Suprapubic skin (tissue), 4 donors: ENCODE measurements around the gene PI4K2A. TPM values are rescaled to one million over a fixed set of nuclear protein-coding genes. Genes with fewer than 3 reads are reported as not detected.

Experiments used
- DNase-seq, 2 donors: peaks; one replicate each; pipeline ENCODE4 v3.0.0-alpha.2; 2019; ENCODE audit warnings: low spot score in 2 of 2
- H3K27ac ChIP-seq: fragments of 200-600 bp; sonication (generic); one replicate; pipeline ENCODE4 v1.5.1; 2019
- H3K27me3 ChIP-seq: fragments of 200-600 bp; sonication (generic); one replicate; pipeline ENCODE4 v1.5.1; 2019
- H3K36me3 ChIP-seq: fragments of 200-600 bp; sonication (generic); one replicate; pipeline ENCODE4 v1.5.1; 2019
- H3K4me1 ChIP-seq: fragments of 200-600 bp; sonication (generic); one replicate; pipeline ENCODE4 v1.5.1; 2019
- H3K4me3 ChIP-seq: fragments of 200-600 bp; sonication (generic); one replicate; pipeline ENCODE4 v1.5.1; 2019; ENCODE audit warnings: mild to moderate bottlenecking
- H3K9me3 ChIP-seq: fragments of 200-600 bp; sonication (generic); one replicate; pipeline ENCODE4 v1.5.1; 2019
- EP300 ChIP-seq: sonication (generic); formaldehyde crosslinking; IDR thresholded peaks from one replicate; pipeline ENCODE4 v1.6.1; 2017; ENCODE audit warnings: antibody characterized with exemption
- POLR2A ChIP-seq, 2 donors: fragments of 450-650 bp; IDR thresholded peaks; one replicate each; pipeline ENCODE4 v1.6.1; 2017; ENCODE audit warnings: antibody characterized with exemption in 2 of 2, mild to moderate bottlenecking in 2 of 2, moderate library complexity in 2 of 2
- POLR2AphosphoS5 ChIP-seq, 3 donors: sonication (generic); formaldehyde crosslinking; IDR thresholded peaks; one replicate each; pipeline ENCODE4 v1.6.1; 2017; ENCODE audit warnings: antibody characterized with exemption in 3 of 3
- WGBS: methylation state at CpG from one replicate; pipeline ENCODE4 v1.1.5; 2018; 5-methylcytosine and 5-hydroxymethylcytosine counted together
- total RNA-seq, 4 donors: library from RNA; depleted of rRNA; stranded (reverse); fragments of >200 nt; gene quantifications; one replicate each; pipeline ENCODE4 v1.1.0, GENCODE V29; 2016
- TF ChIP-seq, protein P1 (sequence below), 2 donors: fragments of 200-600 bp in 1 of 2; fragments of 450-650 bp in 1 of 2; sonication (generic) in 1 of 2; IDR thresholded peaks; one replicate each; pipeline ENCODE4 v1.5.1; 2016 to 2019; ENCODE audit warnings: antibody characterized with exemption in 2 of 2, mild to moderate bottlenecking in 1 of 2, moderate library complexity in 1 of 2

Gene PI4K2A
- total RNA-seq, 4 donors from 2014 or later, result 13.2 to 24.0 (median 20.9) TPM

- no peak for DNase-seq
- 84% methylated on average over 2 of the region's 2 CpGs for WGBS
- Histone ChIP-seq H3K4me3 (no peak overlapping the region), H3K4me1 (peaks cover 24% of the 10 kb centered on the region), H3K27ac (no peak overlapping the region), H3K9me3 (no peaks in the 10 kb centered on the region), H3K27me3 (no peaks in the 10 kb centered on the region), H3K36me3 (no peaks in the 10 kb centered on the region)
- TF ChIP-seq EP300 (no peak), POLR2A (IDR thresholded peaks at IDR 0.05) (no peak), POLR2AphosphoS5 (IDR thresholded peaks at IDR 0.05) (no peak)
- TF ChIP-seq, protein P1, sequence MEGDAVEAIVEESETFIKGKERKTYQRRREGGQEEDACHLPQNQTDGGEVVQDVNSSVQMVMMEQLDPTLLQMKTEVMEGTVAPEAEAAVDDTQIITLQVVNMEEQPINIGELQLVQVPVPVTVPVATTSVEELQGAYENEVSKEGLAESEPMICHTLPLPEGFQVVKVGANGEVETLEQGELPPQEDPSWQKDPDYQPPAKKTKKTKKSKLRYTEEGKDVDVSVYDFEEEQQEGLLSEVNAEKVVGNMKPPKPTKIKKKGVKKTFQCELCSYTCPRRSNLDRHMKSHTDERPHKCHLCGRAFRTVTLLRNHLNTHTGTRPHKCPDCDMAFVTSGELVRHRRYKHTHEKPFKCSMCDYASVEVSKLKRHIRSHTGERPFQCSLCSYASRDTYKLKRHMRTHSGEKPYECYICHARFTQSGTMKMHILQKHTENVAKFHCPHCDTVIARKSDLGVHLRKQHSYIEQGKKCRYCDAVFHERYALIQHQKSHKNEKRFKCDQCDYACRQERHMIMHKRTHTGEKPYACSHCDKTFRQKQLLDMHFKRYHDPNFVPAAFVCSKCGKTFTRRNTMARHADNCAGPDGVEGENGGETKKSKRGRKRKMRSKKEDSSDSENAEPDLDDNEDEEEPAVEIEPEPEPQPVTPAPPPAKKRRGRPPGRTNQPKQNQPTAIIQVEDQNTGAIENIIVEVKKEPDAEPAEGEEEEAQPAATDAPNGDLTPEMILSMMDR (IDR thresholded peaks at IDR 0.05), result no peak
These were observed 42.7 kb upstream of the PI4K2A start for GRCh38 chr10:97597778-97598177.

GRCh38 chr10:97598407-97599271, 41.8 kb upstream of the PI4K2A start:
- H3K9me3 ChIP-seq, result no peaks in the 10 kb centered on the region
- peaks cover 22% of the 10 kb centered on the region for H3K4me1 ChIP-seq
- H3K36me3 ChIP-seq, result no peaks in the 10 kb centered on the region
- 67% methylated on average over 12 of the region's 19 CpGs for WGBS
- H3K4me3 ChIP-seq, result no peak overlapping the region
- DNase-seq, result no peak
- H3K27me3 ChIP-seq, result no peaks in the 10 kb centered on the region
- TF ChIP-seq EP300 (no peak), POLR2A (IDR thresholded peaks at IDR 0.05) (no peak), POLR2AphosphoS5 (IDR thresholded peaks at IDR 0.05) (no peak)
- TF ChIP-seq, protein P1 (IDR thresholded peaks at IDR 0.05), result no peak
- no peak overlapping the region for H3K27ac ChIP-seq

DNA sequence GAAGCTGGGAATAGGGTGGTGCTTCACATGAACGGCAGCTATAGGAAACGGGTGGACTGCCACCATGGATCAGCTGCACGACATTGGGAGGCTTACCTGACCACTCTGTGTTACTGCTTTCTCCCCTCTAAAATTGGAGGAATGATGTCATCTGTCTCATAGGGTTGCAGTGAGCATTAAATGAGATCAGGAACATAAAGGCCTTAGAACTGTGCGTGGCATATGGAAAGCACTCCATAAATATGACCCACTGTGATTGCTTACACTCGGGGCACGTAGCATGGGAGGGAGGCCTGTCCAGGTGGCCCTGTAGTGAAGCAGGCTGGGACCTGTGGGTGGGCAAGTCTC, 41.2 kb upstream of the PI4K2A start:
- DNase-seq, result no peak
- Histone ChIP-seq H3K9me3 (no peaks in the 10 kb centered on the region), H3K4me3 (no peak overlapping the region), H3K4me1 (peaks cover 19% of the 10 kb centered on the region), H3K36me3 (no peaks in the 10 kb centered on the region), H3K27me3 (no peaks in the 10 kb centered on the region), H3K27ac (no peak overlapping the region)
- 86% methylated on average over 6 of the region's 6 CpGs for WGBS
- TF ChIP-seq POLR2A (IDR thresholded peaks at IDR 0.05) (no peak), EP300 (no peak), POLR2AphosphoS5 (IDR thresholded peaks at IDR 0.05) (no peak)
- TF ChIP-seq, protein P1 (IDR thresholded peaks at IDR 0.05), result no peak

GRCh38 chr10:97600616-97601015, 39.9 kb upstream of the PI4K2A start:
- Histone ChIP-seq H3K4me1 (peaks cover 15% of the 10 kb centered on the region), H3K4me3 (no peak overlapping the region), H3K27me3 (no peaks in the 10 kb centered on the region), H3K36me3 (no peaks in the 10 kb centered on the region), H3K9me3 (no peaks in the 10 kb centered on the region), H3K27ac (no peak overlapping the region)
- TF ChIP-seq EP300 (no peak), POLR2AphosphoS5 (IDR thresholded peaks at IDR 0.05) (no peak), POLR2A (IDR thresholded peaks at IDR 0.05) (no peak)
- TF ChIP-seq, protein P1 (IDR thresholded peaks at IDR 0.05), result no peak
- no peak for DNase-seq
- 89% methylated on average over 1 of the region's 1 CpG for WGBS

DNA sequence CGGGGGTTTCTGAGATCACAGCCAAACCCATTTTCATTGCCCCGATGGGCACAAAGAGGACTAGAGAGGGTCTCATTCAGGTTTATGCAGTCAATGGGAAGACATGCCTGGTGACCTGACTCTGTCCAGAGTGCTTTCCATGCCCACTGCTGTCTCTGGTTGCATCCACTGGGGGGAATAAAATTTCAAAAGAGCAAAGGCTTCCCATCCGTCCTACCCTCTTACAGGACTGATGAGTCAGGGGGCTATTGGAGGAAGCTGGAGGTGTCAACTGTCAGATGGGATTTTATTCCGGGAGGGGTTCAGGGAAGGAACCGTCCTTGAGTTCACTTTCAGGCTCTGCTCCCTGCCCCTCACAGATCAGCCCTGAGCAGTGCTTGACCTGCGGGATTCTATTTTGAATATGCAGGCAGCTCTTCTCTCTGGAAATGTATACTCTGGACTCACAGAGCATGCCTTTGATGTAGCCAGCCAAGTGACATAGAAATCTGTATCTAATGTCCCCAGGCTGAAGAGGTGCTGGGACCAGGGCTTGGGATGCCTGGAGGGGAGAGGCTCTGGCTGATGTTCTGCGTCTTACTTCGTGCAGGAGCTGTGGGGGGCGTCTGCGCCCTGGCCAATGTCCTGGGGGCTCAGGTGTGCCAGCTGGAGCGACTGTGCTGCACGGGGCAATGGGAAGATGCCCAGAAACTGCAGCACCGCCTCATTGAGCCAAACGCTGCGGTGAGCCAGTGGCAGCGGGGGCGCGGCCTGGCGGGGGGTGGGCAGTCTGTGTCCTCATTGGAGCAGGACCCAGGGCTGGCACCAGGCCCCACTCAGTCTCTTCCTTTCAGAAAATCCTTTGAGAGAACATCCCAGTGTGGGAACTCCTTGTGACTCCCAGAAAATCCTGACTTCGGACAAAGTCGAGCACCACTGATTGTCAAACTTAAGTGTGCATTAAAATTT, 38.9 kb upstream of the PI4K2A start:
- 71% methylated on average over 15 of the region's 21 CpGs for WGBS
- Histone ChIP-seq H3K9me3 (no peaks in the 10 kb centered on the region), H3K27me3 (no peaks in the 10 kb centered on the region), H3K36me3 (no peaks in the 10 kb centered on the region), H3K27ac (no peak overlapping the region), H3K4me3 (no peak overlapping the region), H3K4me1 (peaks cover 5% of the 10 kb centered on the region)
- no peak for TF ChIP-seq EP300
- TF ChIP-seq, protein P1 (IDR thresholded peaks at IDR 0.05), result no peak
- no peak for TF ChIP-seq POLR2AphosphoS5 (IDR thresholded peaks at IDR 0.05)
- no peak for TF ChIP-seq POLR2A (IDR thresholded peaks at IDR 0.05)
- no peak for DNase-seq
